ENCODE data around the gene TNPO2.
"Not testable (repeated sequence)": the region's sequence is repeated elsewhere in the genome, so short reads cannot be mapped to it uniquely, and the experiment has no call there.

TNPO2 gene

GRCh38 chr19:12736995-12737834 lies 13.5 kb upstream of the TNPO2 start, which contains the start of gene GET3:
Gene GET3 (plus strand): TSS chr19:12737497. CDS start chr19:12737506, 9 bp downstream.
- peak; percentile 68 for DNase-seq (ENCODE audit: low read depth)

GRCh38 chr19:12733369-12734214 lies 9.9 kb upstream of the TNPO2 start:
- peak; percentile 9 for DNase-seq (ENCODE audit: low read depth)

- DNase-seq (ENCODE audit: low read depth), result no peak
Measured at GRCh38 chr19:12731337-12731736, 7.6 kb upstream of the TNPO2 start.

- no peak for DNase-seq (ENCODE audit: low read depth)
Measured at GRCh38 chr19:12730064-12730463, 6.3 kb upstream of the TNPO2 start.

- no peak for DNase-seq (ENCODE audit: low read depth)
Measured at GRCh38 chr19:12727745-12728433, 4.2 kb upstream of the TNPO2 start.

- no peak for DNase-seq (ENCODE audit: low read depth)
Measured at GRCh38 chr19:12726988-12727316, 3.2 kb upstream of the TNPO2 start.

GRCh38 chr19:12725612-12726011 lies 1.9 kb upstream of the TNPO2 start:
- DNase-seq (ENCODE audit: low read depth), result not testable (repeated sequence)

GRCh38 chr19:12723381-12723640 lies 421 bp downstream of the TNPO2 start:
- DNase-seq (ENCODE audit: low read depth), result no peak

GRCh38 chr19:12722566-12723380 lies 959 bp downstream of the TNPO2 start:
- DNase-seq (ENCODE audit: low read depth), result peak; percentile 95

GRCh38 chr19:12721656-12722565 lies 1.8 kb downstream of the TNPO2 start:
- peak; percentile 49 for DNase-seq (ENCODE audit: low read depth)

GRCh38 chr19:12720851-12721655 lies 2.7 kb downstream of the TNPO2 start:
- DNase-seq (ENCODE audit: low read depth), result no peak

GRCh38 chr19:12720296-12720695 lies 3.4 kb downstream of the TNPO2 start:
- DNase-seq (ENCODE audit: low read depth), result no peak

- no peak for DNase-seq (ENCODE audit: low read depth)
Measured at GRCh38 chr19:12715929-12716328, 7.8 kb downstream of the TNPO2 start.

- DNase-seq (ENCODE audit: low read depth), result no peak
Measured at GRCh38 chr19:12715102-12715501, 8.6 kb downstream of the TNPO2 start.

GRCh38 chr19:12713304-12713703 lies 10.4 kb downstream of the TNPO2 start:
- DNase-seq (ENCODE audit: low read depth), result not testable (repeated sequence)

- not testable (repeated sequence) for DNase-seq (ENCODE audit: low read depth)
Measured at GRCh38 chr19:12712077-12712476, 11.7 kb downstream of the TNPO2 start.

GRCh38 chr19:12711187-12711586 lies 12.5 kb downstream of the TNPO2 start:
- DNase-seq (ENCODE audit: low read depth), result no peak

GRCh38 chr19:12708641-12709040 lies 15.1 kb downstream of the TNPO2 start:
- DNase-seq (ENCODE audit: low read depth), result no peak

- DNase-seq (ENCODE audit: low read depth), result no peak
Measured at GRCh38 chr19:12706332-12706718, 17.4 kb downstream of the TNPO2 start.

Measured in T-helper 22 cell (primary cell).